Gastrocnemius medialis (tissue), 4 donors: ENCODE measurements around the gene TSPAN11.

Experiments
- CTCF ChIP-seq, 5 experiments: fragments of 450-650 bp in 3 of 5; fragments of 200-600 bp in 2 of 5; sonication (generic) in 2 of 5; IDR thresholded peaks in 4 of 5; conservative IDR thresholded peaks in 1 of 5; 1 replicate in 4 of 5; 2 replicates in 1 of 5; pipeline ENCODE4 v1.5.1; 2016 to 2019; ENCODE audit warnings: antibody characterized with exemption in 5 of 5, mild to moderate bottlenecking in 3 of 5, moderate library complexity in 3 of 5
- POLR2A ChIP-seq, 2 donors: fragments of 450-650 bp; IDR thresholded peaks; one replicate each; pipeline ENCODE4 v1.6.1; 2017; ENCODE audit warnings: antibody characterized with exemption in 2 of 2, mild to moderate bottlenecking in 2 of 2, moderate library complexity in 2 of 2

- no peak for TF ChIP-seq CTCF (IDR thresholded peaks at IDR 0.05 in 4 of 5, conservative IDR thresholded peaks at IDR 0.05 in 1 of 5)
- no peak for TF ChIP-seq POLR2A (IDR thresholded peaks at IDR 0.05)
These were observed 39.3 kb upstream of the TSPAN11 start for GRCh38 chr12:30887226-30887625.
